PFSK-1 (cell line): Measurements from ENCODE around the gene DECR2.

ENCODE experiments used
- FOXP2 ChIP-seq: optimal IDR thresholded peaks from 2 replicates; pipeline ENCODE3; 2011; ENCODE audit warnings: borderline replicate concordance, control low read depth, inconsistent platforms; ENCODE audit not compliant: insufficient read depth; ENCODE audit errors: extremely low read length, extremely low read depth
- POLR2AphosphoS5 ChIP-seq: IDR thresholded peaks from 2 replicates; pipeline ENCODE4 v1.6.1; 2012; ENCODE audit warnings: low read depth, mild to moderate bottlenecking, control low read depth, low read length, moderate library complexity
- REST ChIP-seq, 2 experiments: IDR thresholded peaks; 2 replicates each; pipeline versions ENCODE4 v1.6.1 to v1.8.0; 2011 to 2012; ENCODE audit warnings: low read depth in 2 of 2, low read length in 2 of 2, control low read depth in 1 of 2, inconsistent platforms in 1 of 2, mild to moderate bottlenecking in 1 of 2, moderate library complexity in 1 of 2; ENCODE audit not compliant: insufficient read depth in 1 of 2
- SIN3A ChIP-seq: IDR thresholded peaks from 2 replicates; pipeline ENCODE4 v1.6.1; 2012; ENCODE audit warnings: mild to moderate bottlenecking, low read length, moderate library complexity, borderline replicate concordance; ENCODE audit not compliant: insufficient read depth
- TAF1 ChIP-seq: IDR thresholded peaks from 2 replicates; pipeline ENCODE4 v1.6.1; 2012; ENCODE audit warnings: low read length, control low read depth, borderline replicate concordance; ENCODE audit not compliant: insufficient read depth

- TF ChIP-seq POLR2AphosphoS5 (no peak), TAF1 (no peak), REST (IDR thresholded peaks at IDR 0.05; ENCODE audit: insufficient read depth in 1 of 2, low read depth in 2 of 2, low read length in 2 of 2) (no peak), SIN3A (no peak), FOXP2 (no peak)
These were observed 40.9 kb upstream of the DECR2 start for GRCh38 chr16:360698-361336.
